Testis (tissue), 3 donors: ENCODE results near the gene TLN1. TPM values are rescaled to one million over a fixed set of nuclear protein-coding genes. Genes with fewer than 3 reads are reported as not detected.

Experiments
- DNase-seq: peaks from one replicate; pipeline ENCODE4 v3.0.0-alpha.2; 2019
- H3K27ac ChIP-seq, 2 donors: fragments of 200-600 bp; sonication (generic); one replicate each; pipeline ENCODE4 v1.5.1; 2019
- H3K27me3 ChIP-seq: fragments of 200-600 bp; sonication (generic); one replicate; pipeline ENCODE4 v1.5.1; 2019
- H3K36me3 ChIP-seq: fragments of 200-600 bp; sonication (generic); one replicate; pipeline ENCODE4 v1.5.1; 2017; ENCODE audit warnings: low read depth; ENCODE audit errors: missing control alignments
- H3K4me1 ChIP-seq: fragments of 200-600 bp; sonication (generic); one replicate; pipeline ENCODE4 v1.5.1; 2019
- H3K4me3 ChIP-seq, 2 donors: fragments of 200-600 bp; sonication (generic); one replicate each; pipeline ENCODE4 v1.5.1; 2017 to 2019
- H3K9me3 ChIP-seq: fragments of 200-600 bp; sonication (generic); one replicate; pipeline ENCODE4 v1.5.1; 2017
- CTCF ChIP-seq, 3 experiments: fragments of 450-650 bp in 2 of 3; fragments of 200-600 bp in 1 of 3; sonication (generic) in 1 of 3; IDR thresholded peaks; one replicate each; pipeline ENCODE4 v1.5.1; 2016 to 2019; ENCODE audit warnings: antibody characterized with exemption in 3 of 3, mild to moderate bottlenecking in 2 of 3, moderate library complexity in 1 of 3
- POLR2A ChIP-seq: fragments of 450-650 bp; IDR thresholded peaks from one replicate; pipeline ENCODE4 v1.6.1; 2017; ENCODE audit warnings: antibody characterized with exemption, mild to moderate bottlenecking, moderate library complexity
- WGBS, 2 donors: methylation state at CpG; one replicate each; pipeline ENCODE4 v1.1.5; 2018; 5-methylcytosine and 5-hydroxymethylcytosine counted together
- intact Hi-C: fragments of 100-400 bp; cut with DNase I; formaldehyde crosslinking; loops from one replicate; pipeline ENCODE4 v1.15.1; 2023; ENCODE audit warnings: low total_unique reads
- polyA plus RNA-seq: library from polyadenylated mRNA; stranded (reverse); fragments of 350-450 nt; fragmentation: Illumina TruSeq; extraction: RNeasy Lipid Tissue Mini Kit (QIAGEN cat#74804); gene quantifications from one replicate; pipeline ENCODE4 v1.2.3, GENCODE V29; 2014; ENCODE audit warnings: low read depth, low replicate concordance; ENCODE audit not compliant: insufficient read depth
- total RNA-seq, 2 donors: library from RNA; depleted of rRNA; stranded (reverse); fragments of >200 nt; gene quantifications; one replicate each; pipeline ENCODE4 v1.2.3, GENCODE V29; 2016

TLN1 gene
- total and polyA plus RNA-seq, 3 donors from 2014 or later: 134 to 201 (median 171) TPM

DNA sequence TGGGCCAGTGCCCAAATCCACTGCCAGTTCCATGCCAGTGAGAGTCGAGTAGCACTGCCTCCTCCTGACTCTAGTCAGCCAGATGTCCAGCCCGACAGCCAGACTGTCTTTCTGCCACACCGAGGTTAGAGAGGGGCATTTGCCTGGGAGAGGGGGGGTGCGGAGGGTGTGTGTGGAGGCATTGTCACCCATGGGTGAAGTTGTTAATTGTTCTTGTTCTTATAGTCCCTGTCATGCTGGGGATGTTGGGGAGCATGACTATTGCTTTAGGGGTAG, 18.2 kb upstream of the TLN1 start:
- H3K9me3 ChIP-seq: no peaks in the 10 kb centered on the region
- TF ChIP-seq POLR2A: no peak
- peaks cover 33% of the 10 kb centered on the region for H3K4me1 ChIP-seq
- WGBS, 2 donors: 55 to 61% methylated on average over 4 of the region's 4 CpGs
- no peak for DNase-seq
- no peaks in the 10 kb centered on the region for H3K27me3 ChIP-seq
- no peak overlapping the region for H3K4me3 ChIP-seq
- H3K27ac ChIP-seq: no peak overlapping the region
- H3K36me3 ChIP-seq: no peaks in the 10 kb centered on the region
- intact Hi-C loops: no loop called here

- no peaks in the 10 kb centered on the region for H3K27me3 ChIP-seq
- H3K36me3 ChIP-seq: no peaks in the 10 kb centered on the region
- peak overlapping the region; percentile 6 to 80 for H3K27ac ChIP-seq
- 4% methylated on average over 15 to 19 of the region's 19 CpGs for WGBS, 2 donors
- peak; percentile 45 for DNase-seq
- H3K9me3 ChIP-seq: no peaks in the 10 kb centered on the region
- H3K4me1 ChIP-seq: peaks cover 33% of the 10 kb centered on the region
- intact Hi-C loops: no loop called here
- no peak for TF ChIP-seq POLR2A
- TF ChIP-seq CTCF (IDR thresholded peaks at IDR 0.05): no peak
- peak overlapping the region; percentile 84 to 97 for H3K4me3 ChIP-seq
Observed at GRCh38 chr9:35749515-35750255, 17.7 kb upstream of the TLN1 start.

DNA sequence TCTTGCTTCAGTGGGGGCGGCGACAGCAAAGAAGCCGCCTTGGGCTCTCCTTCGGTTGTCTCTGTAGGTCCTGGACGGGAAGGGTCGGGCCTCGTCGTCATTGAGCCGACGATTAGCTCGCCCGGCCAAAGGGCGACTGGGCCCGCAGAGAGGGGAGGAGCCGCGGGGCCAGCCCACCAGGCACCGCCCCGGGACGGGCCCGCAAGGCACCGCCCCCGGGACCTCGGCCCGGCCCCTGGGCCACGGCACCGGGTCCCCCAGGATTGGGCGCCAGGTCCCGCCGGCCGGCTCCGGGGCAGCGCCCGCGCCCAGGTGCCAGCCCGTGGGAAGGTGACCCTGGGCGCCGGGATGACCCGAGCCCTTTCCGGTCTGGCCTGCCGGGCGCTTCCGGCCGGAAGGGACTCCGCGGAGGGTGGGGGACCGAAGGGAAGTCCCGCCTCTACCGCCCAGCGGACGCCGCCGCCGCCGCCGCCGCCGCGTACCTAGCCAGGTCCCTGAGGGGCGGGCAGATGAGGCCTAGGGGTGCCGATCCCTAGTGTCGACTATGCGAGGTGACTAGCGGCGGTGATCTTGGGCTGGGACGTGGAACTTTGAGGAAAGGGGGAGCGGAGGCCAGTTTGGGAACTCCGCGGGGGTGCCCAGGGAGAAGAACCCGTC, 17.0 kb upstream of the TLN1 start, which contains the start of the genes GBA2 and RGP1:
TSS of gene GBA2 (minus strand) at position 371 of the 657 bp plus-strand sequence. CDS start 524 bp downstream, outside the sequence.
TSS of gene RGP1 (plus strand) at position 430 of the 657 bp plus-strand sequence. CDS start 469 bp downstream, outside the sequence.
- H3K36me3 ChIP-seq: no peaks in the 10 kb centered on the region
- H3K4me1 ChIP-seq: peaks cover 33% of the 10 kb centered on the region
- 0% methylated on average over 46 of the region's 69 CpGs; no CpG with 5 or more reads in 1 of the 2 donors for WGBS, 2 donors
- H3K4me3 ChIP-seq: peak within 1 kb of the TSS; percentile 84 to 97
- H3K27me3 ChIP-seq: no peaks in the 10 kb centered on the region
- no peak for TF ChIP-seq POLR2A
- TF ChIP-seq CTCF (IDR thresholded peaks at IDR 0.05): no peak
- DNase-seq: peak; percentile 83
- intact Hi-C loops: no loop called here
- peak within 1 kb of the TSS; percentile 6 to 80 for H3K27ac ChIP-seq
- no peaks in the 10 kb centered on the region for H3K9me3 ChIP-seq

DNA sequence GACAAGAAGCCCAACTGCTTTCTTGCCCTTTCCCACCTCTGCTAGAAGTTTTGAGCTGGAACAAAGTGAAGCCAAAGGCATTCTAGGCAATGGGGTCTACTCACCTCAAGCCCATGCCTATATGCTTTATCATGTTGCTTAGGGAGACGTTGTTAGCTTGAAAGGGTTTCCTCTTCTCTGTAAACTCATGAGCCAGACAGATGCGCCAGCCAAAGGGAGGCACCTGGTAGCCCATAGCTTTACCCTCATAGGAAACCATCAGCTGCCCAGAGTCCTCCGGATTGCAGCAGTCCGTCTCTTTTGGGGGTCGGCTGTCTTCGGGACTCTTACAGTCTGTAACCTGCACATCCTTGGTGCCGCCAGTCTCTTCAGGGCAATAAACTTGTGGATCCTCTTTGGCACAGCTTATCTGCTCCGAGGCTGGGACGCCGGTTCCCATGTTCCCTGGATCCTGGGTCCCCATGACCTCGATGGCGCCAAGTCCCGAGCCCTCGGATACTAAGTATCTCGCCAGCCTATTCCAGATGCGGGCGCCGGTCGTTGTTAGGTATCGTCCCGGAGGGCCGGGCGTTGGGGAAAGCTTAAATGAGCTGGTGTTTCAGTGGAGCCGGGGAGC, 16.4 kb upstream of the TLN1 start:
- no peaks in the 10 kb centered on the region for H3K36me3 ChIP-seq
- H3K27me3 ChIP-seq: no peaks in the 10 kb centered on the region
- peaks cover 33% of the 10 kb centered on the region for H3K4me1 ChIP-seq
- WGBS, 2 donors: 0% methylated on average over 13 to 24 of the region's 24 CpGs
- no peaks in the 10 kb centered on the region for H3K9me3 ChIP-seq
- DNase-seq: no peak
- peak overlapping the region; percentile 84 to 97 for H3K4me3 ChIP-seq
- intact Hi-C loops: no loop called here
- TF ChIP-seq POLR2A: no peak
- H3K27ac ChIP-seq: peak overlapping the region in 1 of 2 donors; percentile 80

DNA sequence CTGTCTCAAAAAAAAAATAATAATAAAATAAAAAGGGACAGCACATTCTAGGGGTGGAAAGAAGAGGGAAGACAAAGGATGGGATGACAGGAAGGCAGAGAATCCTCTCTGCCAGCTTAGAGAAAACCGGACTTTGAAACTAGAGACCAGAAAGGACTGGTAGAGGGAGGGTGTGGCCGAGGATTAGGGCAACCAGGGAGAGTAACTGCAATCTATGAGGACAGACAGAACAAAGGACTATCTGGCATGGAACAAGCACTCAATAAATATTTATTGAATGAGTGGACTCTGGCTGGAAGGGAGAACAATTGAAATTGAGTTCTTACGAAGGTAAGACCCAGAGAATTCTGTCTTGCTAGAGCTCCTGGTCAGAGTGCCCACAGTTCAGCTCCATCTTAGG, 14.6 kb upstream of the TLN1 start:
- no peak for DNase-seq
- intact Hi-C loops: no loop called here
- Histone ChIP-seq H3K4me1 (peaks cover 33% of the 10 kb centered on the region), H3K36me3 (no peaks in the 10 kb centered on the region), H3K27ac (no peak overlapping the region), H3K4me3 (no peak overlapping the region), H3K9me3 (no peaks in the 10 kb centered on the region), H3K27me3 (no peaks in the 10 kb centered on the region)
- TF ChIP-seq POLR2A: no peak
- WGBS, 2 donors: 61 to 66% methylated on average over 3 of the region's 3 CpGs

DNA sequence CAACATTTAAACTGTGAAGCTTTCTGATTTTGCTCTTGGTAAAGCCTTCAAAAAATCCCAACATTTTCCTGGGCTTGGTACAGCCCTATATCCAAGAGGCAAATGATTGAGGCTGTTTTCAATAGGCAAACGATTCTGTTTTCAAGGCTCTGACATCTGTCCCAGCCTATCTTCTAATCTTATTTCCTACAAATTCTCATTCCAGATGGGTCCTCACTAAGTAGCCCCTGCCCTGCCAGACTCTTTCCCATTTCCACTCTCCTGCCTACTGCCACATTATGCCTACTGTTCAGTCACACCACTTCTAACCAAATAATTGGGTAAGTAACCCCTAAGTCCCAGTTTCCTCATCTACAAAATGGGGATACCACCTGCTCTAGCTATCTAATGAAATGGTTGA, 13.6 kb upstream of the TLN1 start:
- Histone ChIP-seq H3K36me3 (no peaks in the 10 kb centered on the region), H3K9me3 (no peaks in the 10 kb centered on the region), H3K4me3 (no peak overlapping the region), H3K27ac (no peak overlapping the region), H3K4me1 (peaks cover 33% of the 10 kb centered on the region), H3K27me3 (no peaks in the 10 kb centered on the region)
- no peak for TF ChIP-seq CTCF (IDR thresholded peaks at IDR 0.05)
- no peak for TF ChIP-seq POLR2A
- DNase-seq: no peak
- intact Hi-C loops: no loop called here
- 60 to 75% methylated on average over 1 of the region's 1 CpG for WGBS, 2 donors
